Measurements from ENCODE around the gene IL15RA.

Gene IL15RA

DNA sequence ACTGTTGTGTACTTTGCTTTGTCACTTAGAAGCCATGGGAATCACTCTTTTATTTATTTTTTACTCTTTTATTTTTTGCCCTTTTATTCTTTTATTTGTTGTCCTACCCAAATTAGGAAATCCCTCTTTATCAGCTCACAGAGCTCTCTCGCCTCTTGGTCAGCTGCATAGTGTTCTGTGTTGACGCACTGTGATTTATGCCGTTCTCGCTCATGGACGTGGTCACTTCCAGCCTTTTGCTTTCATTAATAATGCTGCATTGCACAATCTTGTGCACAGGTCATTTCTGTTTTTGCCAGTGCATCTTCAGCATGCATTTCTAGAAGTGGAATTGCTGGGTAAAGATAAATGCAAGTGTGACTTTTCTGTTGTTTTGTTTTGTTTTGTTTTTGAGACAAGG is 45.0 kb downstream of the IL15RA start:
- H3K4me3 ChIP-seq (replicated peaks; ENCODE audit: low read depth, low read length) = no peak overlapping the region
- peak; percentile 18 for DNase-seq (ENCODE audit: low read depth)
- TF ChIP-seq, protein P1, sequence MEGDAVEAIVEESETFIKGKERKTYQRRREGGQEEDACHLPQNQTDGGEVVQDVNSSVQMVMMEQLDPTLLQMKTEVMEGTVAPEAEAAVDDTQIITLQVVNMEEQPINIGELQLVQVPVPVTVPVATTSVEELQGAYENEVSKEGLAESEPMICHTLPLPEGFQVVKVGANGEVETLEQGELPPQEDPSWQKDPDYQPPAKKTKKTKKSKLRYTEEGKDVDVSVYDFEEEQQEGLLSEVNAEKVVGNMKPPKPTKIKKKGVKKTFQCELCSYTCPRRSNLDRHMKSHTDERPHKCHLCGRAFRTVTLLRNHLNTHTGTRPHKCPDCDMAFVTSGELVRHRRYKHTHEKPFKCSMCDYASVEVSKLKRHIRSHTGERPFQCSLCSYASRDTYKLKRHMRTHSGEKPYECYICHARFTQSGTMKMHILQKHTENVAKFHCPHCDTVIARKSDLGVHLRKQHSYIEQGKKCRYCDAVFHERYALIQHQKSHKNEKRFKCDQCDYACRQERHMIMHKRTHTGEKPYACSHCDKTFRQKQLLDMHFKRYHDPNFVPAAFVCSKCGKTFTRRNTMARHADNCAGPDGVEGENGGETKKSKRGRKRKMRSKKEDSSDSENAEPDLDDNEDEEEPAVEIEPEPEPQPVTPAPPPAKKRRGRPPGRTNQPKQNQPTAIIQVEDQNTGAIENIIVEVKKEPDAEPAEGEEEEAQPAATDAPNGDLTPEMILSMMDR (IDR thresholded peaks at IDR 0.05; ENCODE audit: low read length, missing control alignments) = no peak

DNA sequence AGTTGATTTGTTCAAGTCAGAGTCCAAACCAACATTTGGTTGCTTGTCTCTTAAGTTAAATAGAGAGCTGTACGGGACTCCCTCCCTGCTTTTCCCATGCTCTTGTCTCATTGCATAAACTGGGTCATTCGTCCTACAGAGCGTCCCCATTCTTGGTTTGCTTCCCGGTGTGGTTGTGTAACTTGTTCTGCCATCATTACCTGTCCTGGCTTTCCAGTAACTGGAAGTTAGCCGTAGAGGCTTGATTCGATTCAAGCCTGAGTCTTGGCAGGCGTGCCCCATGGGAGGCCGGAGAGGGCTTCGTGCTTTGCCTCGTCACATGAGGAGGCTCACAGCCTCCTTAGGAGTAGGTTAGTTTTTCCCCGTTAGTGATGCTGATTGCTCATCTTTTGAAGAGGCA is 47.1 kb downstream of the IL15RA start:
- TF ChIP-seq, protein P1 (IDR thresholded peaks at IDR 0.05; ENCODE audit: low read length, missing control alignments) = no peak
- DNase-seq (ENCODE audit: low read depth) = no peak
- H3K4me3 ChIP-seq (replicated peaks; ENCODE audit: low read depth, low read length) = no peak overlapping the region

DNA sequence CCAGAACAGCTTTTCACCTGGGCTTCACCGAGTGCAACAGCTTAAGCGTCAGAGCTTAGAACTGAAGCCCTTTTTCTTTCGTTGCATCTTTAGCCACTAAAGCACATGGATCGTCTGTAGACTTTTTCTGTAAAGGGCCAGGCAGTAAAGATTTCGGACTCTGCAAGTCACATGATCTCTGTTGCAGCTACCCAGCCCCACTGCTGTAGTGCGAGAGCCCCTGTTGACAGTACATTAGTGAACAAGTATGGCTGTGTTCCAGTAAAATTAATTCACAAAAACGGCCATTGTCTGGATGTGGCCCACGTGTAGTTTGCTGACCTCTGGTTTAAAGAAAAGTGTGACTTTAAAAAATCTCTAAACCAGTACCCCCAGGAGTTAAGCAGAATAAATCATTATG is 47.9 kb downstream of the IL15RA start:
- TF ChIP-seq, protein P1 (IDR thresholded peaks at IDR 0.05; ENCODE audit: low read length, missing control alignments) = no peak
- H3K4me3 ChIP-seq (replicated peaks; ENCODE audit: low read depth, low read length) = no peak overlapping the region
- DNase-seq (ENCODE audit: low read depth) = no peak

DNA sequence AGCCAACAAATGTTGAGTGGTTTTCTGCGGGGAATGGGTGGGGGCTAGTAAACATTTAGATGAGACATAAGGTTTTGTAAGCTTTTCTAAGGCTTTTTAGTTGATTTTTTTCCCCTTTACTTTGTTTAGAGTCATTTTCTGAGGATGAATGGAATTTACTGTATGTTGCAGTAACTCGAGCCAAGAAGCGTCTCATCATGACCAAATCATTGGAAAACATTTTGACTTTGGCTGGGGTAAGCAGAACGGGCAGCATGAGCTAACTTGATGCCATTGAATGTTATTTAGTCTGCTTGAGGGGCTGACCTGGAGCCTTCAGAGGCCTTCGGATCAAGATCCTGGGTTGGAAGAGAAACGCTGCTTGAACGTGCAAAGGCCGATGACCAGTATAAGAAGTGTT is 50.0 kb downstream of the IL15RA start:
- TF ChIP-seq, protein P1 (IDR thresholded peaks at IDR 0.05; ENCODE audit: low read length, missing control alignments) = no peak
- peak; percentile 31 for DNase-seq (ENCODE audit: low read depth)
- H3K4me3 ChIP-seq (replicated peaks; ENCODE audit: low read depth, low read length) = no peak overlapping the region

DNA sequence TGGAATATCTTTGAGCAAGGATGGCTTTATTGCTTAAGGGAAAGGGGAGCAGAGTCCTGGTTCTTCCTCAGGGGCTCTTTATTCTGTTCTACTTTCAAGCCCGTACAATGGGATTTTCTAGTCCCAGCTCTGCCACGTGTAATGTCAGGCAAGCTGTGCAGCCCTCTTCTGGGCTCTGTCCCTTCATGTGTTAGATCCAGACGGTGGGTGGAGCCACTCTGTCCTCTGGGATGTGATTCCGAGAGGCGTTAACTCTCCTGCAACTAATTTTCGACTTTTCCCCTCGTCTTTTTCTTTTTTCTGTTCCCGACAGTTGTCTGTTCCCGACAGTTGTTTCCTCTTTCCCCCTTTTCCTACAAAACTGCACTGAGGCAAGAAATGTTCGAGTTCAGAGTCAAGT is 52.5 kb downstream of the IL15RA start:
- TF ChIP-seq, protein P1 (IDR thresholded peaks at IDR 0.05; ENCODE audit: low read length, missing control alignments) = no peak

DNA sequence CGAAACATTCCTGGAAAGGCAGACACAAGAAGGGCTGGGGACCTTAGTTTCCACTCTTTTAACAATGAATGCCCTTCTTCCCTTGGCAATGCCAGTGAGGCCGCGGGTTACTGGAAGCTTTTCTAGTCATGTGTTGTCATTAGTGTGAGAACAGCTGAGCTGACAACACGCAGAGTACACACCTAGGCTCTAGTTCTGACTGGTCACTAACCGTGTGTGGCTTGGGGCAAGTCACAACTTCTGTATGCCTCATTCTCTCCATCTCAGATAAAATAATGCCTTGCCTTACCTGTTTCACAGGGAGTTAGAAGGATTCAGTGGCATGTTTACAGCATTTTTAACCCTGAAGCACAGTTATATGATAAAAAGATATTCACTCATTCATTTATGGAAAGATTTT is 55.6 kb downstream of the IL15RA start:
- TF ChIP-seq, protein P1 (IDR thresholded peaks at IDR 0.05; ENCODE audit: low read length, missing control alignments) = no peak
- no peak overlapping the region for H3K4me3 ChIP-seq (replicated peaks; ENCODE audit: low read depth, low read length)
- DNase-seq (ENCODE audit: low read depth) = no peak

More for the DNA sequence above, 52.5 kb downstream of the IL15RA start:
- H3K4me3 ChIP-seq (replicated peaks; ENCODE audit: low read depth, low read length) = no peak overlapping the region
- no peak for DNase-seq (ENCODE audit: low read depth)

DNA sequence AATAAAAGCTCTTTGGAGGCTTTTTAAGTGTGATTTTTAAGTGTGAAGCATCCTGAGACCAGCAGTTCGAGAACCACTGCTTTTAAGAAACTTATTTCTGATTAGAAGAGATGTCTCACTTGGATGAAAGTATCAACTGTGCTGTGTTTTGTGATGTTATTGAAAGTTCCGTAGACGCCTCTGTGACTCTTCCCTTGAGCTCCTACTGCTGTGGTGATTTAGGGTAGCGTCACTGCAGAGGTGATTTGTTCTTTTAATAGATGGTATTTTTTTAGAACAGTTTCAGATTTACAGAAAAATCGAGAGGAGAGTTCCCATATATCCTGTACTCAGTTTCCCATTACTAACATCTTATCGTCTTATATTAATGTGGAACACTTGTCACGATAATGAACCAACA is 57.8 kb downstream of the IL15RA start:
- no peak for DNase-seq (ENCODE audit: low read depth)
- TF ChIP-seq, protein P1 (IDR thresholded peaks at IDR 0.05; ENCODE audit: low read length, missing control alignments) = no peak
- no peak overlapping the region for H3K4me3 ChIP-seq (replicated peaks; ENCODE audit: low read depth, low read length)
